Neural cell (in vitro differentiated cells): ENCODE measurements around the gene SRCAP. TPM values are rescaled to one million over a fixed set of nuclear protein-coding genes. Genes with fewer than 3 reads are reported as not detected.

Source experiments
- H2AFZ ChIP-seq: fragments of 200-600, 300-800 bp; sonication (generic), shearing (Covaris generic); 2 replicates; pipeline ENCODE4 v1.6.0; 2014; ENCODE audit warnings: low read depth, mild to moderate bottlenecking, antibody characterized with exemption, low read length, moderate library complexity
- H3F3A ChIP-seq: fragments of 200-600 bp; shearing (Covaris generic); 2 replicates; pipeline ENCODE4 v1.6.1; 2016; ENCODE audit warnings: mild to moderate bottlenecking, moderate library complexity, mixed read lengths, antibody characterized with exemption, low read length; ENCODE audit not compliant: insufficient read depth, poor library complexity, severe bottlenecking
- H3K27ac ChIP-seq: fragments of 200-600, 300-800 bp; sonication (generic), shearing (Covaris generic); 2 replicates; pipeline ENCODE4 v1.5.1; 2014; ENCODE audit warnings: mild to moderate bottlenecking, low read length, moderate library complexity
- H3K27me3 ChIP-seq: fragments of 300-800, 200-600 bp; sonication (generic), shearing (Covaris generic); 2 replicates; pipeline ENCODE4 v1.6.0; 2014; ENCODE audit warnings: mild to moderate bottlenecking, low read depth, low read length, moderate library complexity; ENCODE audit not compliant: insufficient read depth
- H3K36me3 ChIP-seq: fragments of 300-800, 200-600 bp; sonication (generic), shearing (Covaris generic); 2 replicates; pipeline ENCODE4 v1.5.1; 2014; ENCODE audit warnings: mild to moderate bottlenecking, antibody characterized with exemption, low read length, moderate library complexity; ENCODE audit not compliant: insufficient read depth
- H3K4me2 ChIP-seq: fragments of 300-800, 200-600 bp; sonication (generic), shearing (Covaris generic); 2 replicates; pipeline ENCODE4 v1.6.0; 2014; ENCODE audit warnings: mild to moderate bottlenecking, low read length
- H3K4me3 ChIP-seq: fragments of 300-800, 200-600 bp; sonication (generic), shearing (Covaris generic); 2 replicates; pipeline ENCODE4 v1.5.1; 2014; ENCODE audit warnings: mild to moderate bottlenecking, low read length, moderate library complexity
- H3K79me2 ChIP-seq: fragments of 200-600 bp; shearing (Covaris generic); replicated peaks from 2 replicates; pipeline ENCODE4 v1.6.0; 2014; ENCODE audit warnings: mild to moderate bottlenecking, low read length, moderate library complexity; ENCODE audit not compliant: insufficient read depth
- H3K9ac ChIP-seq: fragments of 300-800, 200-600 bp; sonication (generic), shearing (Covaris generic); 2 replicates; pipeline ENCODE4 v1.6.1; 2016; ENCODE audit warnings: mild to moderate bottlenecking, low read length, mixed read lengths
- H3K9me2 ChIP-seq: fragments of 200-600 bp; shearing (Covaris generic); 2 replicates; pipeline ENCODE4 v1.6.1; 2016; ENCODE audit warnings: mild to moderate bottlenecking, low read length, mixed read lengths; ENCODE audit not compliant: insufficient read depth
- H3K9me3 ChIP-seq: fragments of 200-600, 300-800 bp; sonication (generic), shearing (Covaris generic); 2 replicates; pipeline ENCODE4 v1.6.1; 2016; ENCODE audit warnings: mild to moderate bottlenecking, mixed run types, low read length, moderate library complexity, mixed read lengths
- H4K20me1 ChIP-seq: fragments of 200-600 bp; shearing (Covaris generic); 2 replicates; pipeline ENCODE4 v1.6.1; 2016; ENCODE audit warnings: mild to moderate bottlenecking, mixed run types; ENCODE audit not compliant: insufficient read depth
- CTCF ChIP-seq: fragments of 450-650 bp; IDR thresholded peaks from 2 replicates; pipeline ENCODE4 v1.5.1; 2014; ENCODE audit warnings: antibody characterized with exemption, mild to moderate bottlenecking, moderate library complexity; ENCODE audit not compliant: poor library complexity, severe bottlenecking
- EP300 ChIP-seq: fragments of 450-650 bp; conservative IDR thresholded peaks from 2 replicates; pipeline ENCODE4 v1.6.1; 2014; ENCODE audit warnings: antibody characterized with exemption, mild to moderate bottlenecking, moderate library complexity; ENCODE audit not compliant: poor library complexity, severe bottlenecking
- EZH2 ChIP-seq: fragments of 200-600, 300-800 bp; shearing (Covaris generic), sonication (generic); IDR thresholded peaks from 2 replicates; pipeline ENCODE4 v1.6.1; 2014; ENCODE audit warnings: antibody characterized with exemption, low read length, borderline replicate concordance, mild to moderate bottlenecking; ENCODE audit not compliant: insufficient read depth, poor library complexity, severe bottlenecking
- MXI1 ChIP-seq: fragments of 450-650 bp; conservative IDR thresholded peaks from 2 replicates; pipeline ENCODE4 v1.6.1; 2014; ENCODE audit warnings: antibody characterized with exemption, mild to moderate bottlenecking; ENCODE audit not compliant: poor library complexity, severe bottlenecking
- POLR2AphosphoS5 ChIP-seq: IDR thresholded peaks from 2 replicates; pipeline ENCODE4 v1.6.1; 2012
- RAD21 ChIP-seq: fragments of 450-650 bp; conservative IDR thresholded peaks from 2 replicates; pipeline ENCODE4 v1.6.1; 2014; ENCODE audit warnings: antibody characterized with exemption, mild to moderate bottlenecking, moderate library complexity
- REST ChIP-seq: IDR thresholded peaks from 2 replicates; pipeline ENCODE4 v1.6.1; 2012; ENCODE audit warnings: borderline replicate concordance
- SMC3 ChIP-seq: fragments of 450-650 bp; conservative IDR thresholded peaks from 2 replicates; pipeline ENCODE4 v1.6.1; 2014; ENCODE audit warnings: antibody characterized with exemption, mild to moderate bottlenecking, moderate library complexity; ENCODE audit not compliant: poor library complexity
- TAF1 ChIP-seq: IDR thresholded peaks from 2 replicates; pipeline ENCODE4 v1.6.1; 2012; ENCODE audit warnings: low read depth
- polyA plus RNA-seq: library from polyadenylated mRNA; depleted of rRNA; stranded (reverse); fragments of >200 nt; gene quantifications from 2 replicates; pipeline ENCODE4 v1.2.3, GENCODE V29; 2014

SRCAP gene
- polyA plus RNA-seq, 1 donor from 2014 or later: 0.76 TPM

GRCh38 chr16:30766933-30767284 is 67.9 kb downstream of the SRCAP start:
- H3K79me2 ChIP-seq: peaks cover 20% of the 10 kb centered on the region
- no peaks in the 10 kb centered on the region for H3K9me2 ChIP-seq
- no peak overlapping the region for H3K4me3 ChIP-seq
- H4K20me1 ChIP-seq: no peaks in the 10 kb centered on the region
- H3K27me3 ChIP-seq: no peaks in the 10 kb centered on the region
- no peak overlapping the region for H3K9ac ChIP-seq
- no peaks in the 10 kb centered on the region for H3K9me3 ChIP-seq
- no peak for TF ChIP-seq TAF1
- no peak for TF ChIP-seq EP300
- no peak for TF ChIP-seq RAD21
- no peak for TF ChIP-seq EZH2
- no peak for TF ChIP-seq POLR2AphosphoS5
- TF ChIP-seq CTCF: no peak
- no peak for TF ChIP-seq MXI1
- TF ChIP-seq SMC3: no peak
- no peak for TF ChIP-seq REST
- H3K36me3 ChIP-seq: no peaks in the 10 kb centered on the region
- H3K4me2 ChIP-seq: no peak overlapping the region
- no peaks in the 10 kb centered on the region for H3F3A ChIP-seq
- H2AFZ ChIP-seq: no peak overlapping the region
- no peak overlapping the region for H3K27ac ChIP-seq

- Histone ChIP-seq H3K79me2 (peaks cover 12% of the 10 kb centered on the region), H3K9me3 (no peaks in the 10 kb centered on the region), H3K36me3 (no peaks in the 10 kb centered on the region), H4K20me1 (no peaks in the 10 kb centered on the region), H2AFZ (no peak overlapping the region), H3K27me3 (no peaks in the 10 kb centered on the region), H3K4me2 (no peak overlapping the region), H3K9ac (no peak overlapping the region), H3K27ac (no peak overlapping the region), H3K9me2 (no peaks in the 10 kb centered on the region), H3F3A (no peaks in the 10 kb centered on the region), H3K4me3 (no peak overlapping the region)
- no peak for TF ChIP-seq EP300
- no peak for TF ChIP-seq SMC3
- no peak for TF ChIP-seq POLR2AphosphoS5
- no peak for TF ChIP-seq CTCF
Measured at GRCh38 chr16:30767767-30768465, 68.9 kb downstream of the SRCAP start.
